NCI-H2171 treated with DMSO at 0.1 percent for 48 hours (cell line): ENCODE measurements around the gene ASB9.
"Not testable (repeated sequence)": the region's sequence is repeated elsewhere in the genome, so short reads cannot be mapped to it uniquely, and the experiment has no call there.

Source experiments
- DNase-seq: peaks from one replicate; lab custom pipeline; 2025; lab: John Stamatoyannopoulos, UW

Gene ASB9

DNA sequence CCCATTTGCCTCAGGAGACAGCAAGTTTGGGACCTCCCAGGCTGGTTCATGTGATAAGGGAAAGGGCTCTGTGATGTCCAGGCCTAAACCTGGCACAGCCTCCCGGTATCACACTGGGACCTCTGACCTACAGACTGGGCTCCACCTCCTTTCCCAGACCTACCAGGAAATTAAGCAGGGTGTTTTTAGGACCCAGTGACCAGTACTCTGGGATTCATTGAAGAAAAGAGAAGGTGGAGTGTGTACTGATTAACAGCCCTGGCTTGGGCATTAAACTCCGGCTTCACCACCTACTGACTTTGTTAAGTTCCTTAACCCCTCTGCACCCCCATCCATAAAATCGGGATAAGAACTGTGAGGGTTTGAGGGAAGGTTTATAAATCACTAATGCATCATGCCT, 28.6 kb downstream of the ASB9 start:
- no peak for DNase-seq

DNA sequence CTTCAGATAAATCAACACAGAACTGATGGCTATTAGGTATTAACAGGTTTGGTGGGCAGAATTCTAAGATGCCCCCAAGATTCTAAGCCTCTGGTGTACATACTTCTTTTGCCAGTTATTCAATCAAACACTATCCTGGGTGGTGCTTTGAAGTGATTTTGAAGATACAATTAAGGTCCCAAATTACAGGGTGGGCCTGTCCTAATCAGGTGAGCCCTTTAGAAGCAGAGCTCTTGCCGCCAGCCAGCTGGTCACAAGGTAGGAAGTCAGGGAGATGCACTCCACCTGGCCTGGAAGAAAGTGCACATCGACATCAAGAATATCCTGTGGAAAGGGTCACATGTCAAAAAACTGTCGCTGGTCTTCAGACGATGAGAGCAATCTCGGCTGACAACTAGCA, 29.5 kb downstream of the ASB9 start:
- no peak for DNase-seq

DNA sequence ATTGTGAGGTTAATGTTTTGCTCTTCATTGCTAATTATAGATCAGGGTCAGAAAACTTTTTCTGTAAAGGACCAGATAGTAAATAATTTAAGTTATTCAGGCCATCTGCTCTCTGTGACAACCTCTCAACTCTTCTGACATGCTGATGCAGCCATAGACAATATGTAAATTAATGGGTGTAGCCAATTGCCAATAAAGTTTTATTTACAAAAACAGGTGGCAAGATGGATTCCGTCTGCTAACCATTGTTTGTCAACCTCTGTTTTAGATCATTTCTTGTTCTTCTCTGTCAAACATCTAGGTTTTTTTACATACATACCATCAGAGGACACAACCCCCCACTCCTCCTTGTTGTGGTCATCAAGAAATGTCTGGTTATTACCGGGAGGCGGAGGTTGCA, 33.7 kb downstream of the ASB9 start:
- DNase-seq, result no peak

DNA sequence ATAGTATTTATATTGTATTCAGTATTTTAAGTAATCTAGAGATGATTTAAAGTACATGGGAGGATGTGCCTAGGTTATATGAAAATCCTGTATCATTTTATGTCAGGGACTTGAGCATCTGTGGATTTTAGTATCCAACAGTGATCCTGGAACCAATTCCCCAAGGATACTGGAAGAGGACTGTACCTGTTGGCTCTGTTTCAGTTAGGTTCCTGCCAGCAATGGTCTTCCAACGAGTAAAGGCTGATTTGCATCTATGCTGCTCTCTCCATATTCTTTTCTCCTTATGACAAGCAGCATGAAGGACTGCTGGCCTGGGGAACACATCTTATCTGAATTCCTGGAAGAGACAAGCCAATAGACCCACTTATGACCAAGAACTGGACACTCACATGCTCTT, 34.9 kb downstream of the ASB9 start:
- no peak for DNase-seq

DNA sequence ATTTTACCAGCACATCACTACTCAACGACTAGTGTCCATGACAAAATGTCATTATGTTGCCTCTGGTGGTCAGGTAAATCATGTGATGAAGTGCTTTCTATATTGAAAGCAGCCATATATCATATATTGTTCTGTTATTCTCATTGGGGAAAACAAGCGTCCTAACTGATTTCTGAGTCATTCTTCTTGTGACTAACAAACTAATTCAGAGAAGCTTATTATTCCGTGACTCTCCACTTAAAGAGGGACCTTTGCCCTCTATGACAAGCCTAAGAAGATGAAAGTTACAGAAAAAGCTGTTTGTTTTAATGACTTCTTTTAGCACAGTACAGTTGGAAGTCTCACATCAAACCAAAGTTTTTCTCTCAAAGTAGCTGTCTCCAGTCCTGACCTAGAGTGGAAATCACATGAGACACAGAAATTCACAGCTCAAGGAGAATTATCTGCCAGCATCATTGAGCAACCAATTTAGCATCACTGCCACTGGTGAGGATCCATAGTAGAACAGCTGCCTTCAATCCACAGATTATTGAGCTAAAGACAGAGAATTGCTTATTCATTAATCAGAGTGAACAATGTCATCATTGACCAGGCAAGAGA, 36.4 kb downstream of the ASB9 start:
- DNase-seq, result no peak

DNA sequence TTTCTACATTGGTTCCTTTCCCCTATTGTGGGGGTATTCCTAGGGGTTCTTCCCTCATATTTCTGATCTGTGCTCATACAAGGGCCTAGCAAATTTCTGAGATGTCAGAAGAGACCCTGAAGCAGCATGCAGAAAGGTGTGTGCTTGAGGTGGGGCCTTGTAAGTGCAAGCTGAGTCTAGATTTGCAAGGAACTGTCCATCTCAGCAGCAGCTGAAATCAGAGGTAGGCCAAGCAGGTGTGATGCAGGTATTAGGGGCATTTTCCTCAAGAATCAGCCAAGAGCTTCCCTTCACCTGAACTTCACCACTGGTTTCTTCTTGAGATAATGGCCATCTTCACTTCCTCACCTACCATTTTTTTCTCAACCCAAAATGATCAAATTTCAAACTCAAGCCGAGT, 45.1 kb downstream of the ASB9 start:
- DNase-seq, result no peak

DNA sequence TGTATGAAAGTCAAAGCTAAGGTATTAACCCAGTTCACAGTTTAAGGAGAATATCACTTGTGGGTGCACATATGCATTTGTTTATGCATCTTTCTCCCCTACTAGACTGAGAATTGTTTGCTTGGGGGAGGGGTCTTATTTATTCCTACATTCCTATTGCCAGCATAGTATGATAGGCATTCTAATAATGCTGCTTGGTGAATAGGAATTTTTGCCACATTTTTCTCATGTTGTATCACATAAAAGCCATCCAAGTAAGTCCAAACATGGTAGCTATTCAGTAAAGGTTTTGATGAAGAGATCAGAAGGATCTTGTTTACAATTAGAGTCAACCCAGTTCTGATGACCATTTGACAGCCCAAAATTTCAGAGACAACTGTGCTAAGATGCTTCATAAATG, 48.6 kb downstream of the ASB9 start:
- DNase-seq, result no peak

DNA sequence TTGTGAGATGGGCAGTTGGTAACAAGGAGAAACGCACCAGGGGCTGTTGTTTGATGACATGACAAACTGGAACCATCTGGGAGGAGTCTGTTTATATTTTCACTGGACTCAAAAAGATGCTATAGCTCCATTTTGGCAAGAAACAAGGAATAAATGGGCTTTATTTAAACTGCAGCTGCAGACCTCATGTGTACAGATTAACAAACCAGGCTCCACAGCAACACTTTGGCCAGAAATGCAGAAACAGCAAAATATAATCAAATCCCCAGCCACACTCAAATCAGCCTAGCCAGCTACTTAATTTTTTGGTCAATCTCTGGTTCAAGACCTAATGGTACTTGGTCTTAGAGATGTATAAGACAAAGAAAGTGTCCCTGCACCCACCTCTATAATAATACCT, 52.7 kb downstream of the ASB9 start:
- DNase-seq, result no peak

DNA sequence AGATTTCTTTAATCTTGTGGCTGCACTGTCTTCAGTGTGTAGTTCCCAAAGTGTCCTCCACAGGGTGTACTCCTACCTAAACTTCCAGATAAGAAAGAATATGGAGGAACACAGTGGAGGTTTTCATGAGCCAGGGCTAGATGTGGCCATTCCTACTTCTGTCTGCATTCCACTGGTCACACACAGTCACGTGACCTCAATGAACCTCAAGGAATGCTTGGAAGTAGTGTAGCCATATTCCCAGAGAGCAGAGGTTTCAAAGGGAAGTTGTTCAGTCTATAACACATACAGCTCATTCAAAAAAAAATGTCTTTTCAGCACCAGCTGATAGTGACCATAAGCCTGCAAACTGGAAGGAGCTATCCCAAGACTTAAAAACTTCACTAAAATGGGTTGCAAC, 53.6 kb downstream of the ASB9 start:
- DNase-seq, result no peak

DNA sequence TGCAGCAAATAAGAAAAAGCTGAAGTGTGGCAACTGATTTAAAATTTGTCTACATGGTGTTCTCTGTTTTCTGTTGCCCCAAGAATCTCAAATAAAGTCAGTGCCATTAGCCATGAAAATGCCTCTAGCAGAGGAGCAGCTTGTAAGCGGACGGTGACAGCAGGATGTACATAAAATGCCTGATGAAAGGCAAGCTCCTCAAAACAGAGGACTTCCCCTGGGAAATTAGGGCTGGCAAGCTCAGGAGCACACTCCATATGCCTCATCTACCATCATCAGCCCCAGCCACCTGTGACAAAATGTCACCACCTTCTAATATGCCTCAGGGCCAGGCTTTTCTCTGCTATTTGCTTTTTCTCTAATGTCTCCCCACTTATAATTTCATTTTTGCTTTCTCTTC, 54.5 kb downstream of the ASB9 start:
- DNase-seq, result peak; percentile 93

DNA sequence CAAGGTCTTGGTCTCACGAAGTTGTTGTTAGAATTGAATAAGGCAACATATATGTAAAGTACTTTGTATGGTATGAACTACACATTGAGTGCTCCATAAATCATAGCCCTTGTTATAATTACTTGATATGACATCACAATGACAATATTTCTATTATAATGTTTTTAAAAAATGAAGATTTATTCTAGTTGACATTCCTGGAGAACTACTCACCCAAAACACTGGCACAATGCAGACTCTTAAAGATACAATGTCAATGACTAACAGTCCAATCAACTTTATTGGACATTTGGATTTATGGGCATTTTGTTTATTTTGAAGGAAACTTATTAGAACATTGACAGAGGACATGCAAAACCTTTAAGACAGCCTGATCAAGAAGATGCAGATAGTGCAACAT, 55.3 kb downstream of the ASB9 start:
- no peak for DNase-seq

DNA sequence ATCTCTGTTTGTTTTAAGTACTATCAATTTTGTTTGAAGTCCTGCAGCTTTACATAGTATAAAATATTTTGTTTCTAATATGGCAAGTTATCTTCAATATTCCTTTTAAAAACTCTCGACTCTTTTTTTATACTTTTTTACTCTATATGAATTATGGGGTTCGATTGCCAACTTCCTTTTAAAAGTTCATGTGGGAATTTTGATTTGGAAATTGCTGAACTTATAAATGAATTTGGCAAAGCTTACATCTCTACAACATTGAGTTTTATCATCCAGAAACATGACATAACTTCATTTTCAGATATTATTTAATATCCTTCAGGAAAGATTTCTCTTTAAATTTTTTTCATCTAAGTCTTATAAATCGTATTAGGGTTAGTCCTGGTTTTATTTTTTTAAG, 60.8 kb downstream of the ASB9 start:
- no peak for DNase-seq

DNA sequence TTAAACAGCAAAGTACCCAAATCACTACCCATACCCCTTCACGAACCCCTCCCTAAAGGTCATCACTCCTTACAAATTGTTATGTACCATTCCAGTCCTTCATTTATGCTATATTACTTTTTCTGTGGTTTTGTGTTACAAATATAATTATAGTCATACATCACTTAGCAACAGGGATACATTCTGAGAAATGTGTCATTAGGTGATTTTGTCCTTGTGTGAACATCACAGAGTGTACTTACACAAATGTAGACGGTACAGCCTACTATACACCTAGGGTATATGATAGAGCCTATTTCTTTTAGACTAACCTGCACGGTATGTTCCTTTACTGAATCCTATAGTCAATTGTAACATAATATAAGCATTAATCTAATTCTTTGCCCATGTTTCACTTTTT, 61.9 kb downstream of the ASB9 start:
- no peak for DNase-seq

DNA sequence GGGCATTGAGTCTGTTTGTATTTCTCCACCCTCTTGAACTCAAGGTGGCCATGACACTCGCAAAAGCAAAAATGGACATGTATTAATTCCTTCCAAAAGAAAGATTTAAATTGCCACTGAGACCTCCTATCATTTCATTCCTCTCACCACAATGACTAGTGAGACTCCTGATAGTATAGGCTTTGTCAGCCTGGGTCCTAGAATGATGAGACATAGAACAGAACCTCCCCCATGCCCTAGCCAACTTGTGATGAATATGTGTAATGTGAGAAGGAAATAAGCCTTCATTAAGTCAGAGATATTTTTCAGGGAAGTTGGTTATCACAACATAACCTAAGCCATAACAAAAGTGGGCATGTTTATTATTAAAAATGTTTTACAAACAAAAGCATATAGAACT, 62.5 kb downstream of the ASB9 start:
- no peak for DNase-seq

DNA sequence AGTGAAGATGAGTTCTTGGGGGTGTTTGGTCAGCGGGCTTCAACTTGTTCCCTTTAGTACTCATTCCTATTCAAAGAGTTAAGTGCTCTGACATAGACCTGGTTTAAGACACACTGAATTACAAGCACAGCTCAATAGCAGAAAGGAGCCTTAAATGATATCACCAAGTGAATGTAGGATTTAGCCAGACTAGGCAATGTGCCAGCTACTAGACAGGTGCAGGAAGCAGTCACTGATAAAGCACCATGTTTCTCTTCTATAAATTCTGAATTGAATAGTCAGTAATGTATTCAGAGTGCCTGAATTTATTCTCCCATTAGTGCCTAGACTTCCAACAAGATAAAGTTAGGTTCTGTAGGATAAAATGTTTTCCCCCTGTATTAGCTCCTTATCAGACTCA, 63.6 kb downstream of the ASB9 start:
- DNase-seq, result peak; percentile 62

DNA sequence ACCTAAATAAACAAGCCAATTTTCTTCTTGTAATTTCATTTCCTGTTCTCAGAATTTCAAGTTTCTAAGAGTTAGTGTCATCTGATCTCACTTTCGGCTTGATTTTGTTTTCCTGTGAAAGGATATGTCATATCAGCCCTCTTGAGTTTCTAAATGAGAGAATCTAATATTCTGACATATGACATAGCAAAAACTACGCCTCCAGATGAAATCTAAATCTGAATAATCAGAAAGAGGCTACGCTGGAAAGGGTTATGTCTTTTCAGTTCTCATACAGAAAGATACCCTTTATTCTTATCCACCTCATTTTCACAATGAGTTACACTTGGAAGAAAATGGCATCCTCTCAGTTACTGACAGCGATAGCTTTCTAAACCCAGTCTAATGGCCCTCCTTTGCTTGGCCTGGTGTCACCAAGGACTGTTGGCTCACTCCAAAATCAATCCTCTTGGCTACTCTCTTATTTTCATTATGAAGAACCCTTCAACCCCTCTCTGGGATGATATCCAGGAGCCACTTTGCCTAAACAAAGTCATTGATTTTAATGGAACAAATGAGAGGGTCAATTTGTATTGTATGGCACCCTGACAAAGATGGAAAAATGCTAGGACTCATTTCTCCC, 65.6 kb downstream of the ASB9 start:
- DNase-seq, result no peak

DNA sequence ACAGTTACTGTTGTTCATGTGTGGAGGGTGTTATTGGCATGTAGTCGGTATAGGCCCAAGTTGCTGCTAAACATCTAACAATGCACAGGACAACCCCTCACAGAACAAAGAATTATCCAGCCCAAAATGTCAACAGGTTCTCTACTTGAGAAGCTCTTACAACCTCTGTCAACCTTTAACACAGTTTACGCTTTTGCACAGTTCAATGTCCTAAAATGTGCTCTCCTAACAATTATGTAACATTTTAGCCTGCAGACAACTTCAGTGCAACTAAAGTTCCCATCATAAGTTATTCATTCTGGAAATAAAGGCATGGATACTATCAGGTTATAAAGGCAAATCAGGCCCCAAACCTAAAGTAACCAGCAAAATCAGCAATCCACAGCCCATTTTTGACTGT, 66.2 kb downstream of the ASB9 start:
- no peak for DNase-seq

DNA sequence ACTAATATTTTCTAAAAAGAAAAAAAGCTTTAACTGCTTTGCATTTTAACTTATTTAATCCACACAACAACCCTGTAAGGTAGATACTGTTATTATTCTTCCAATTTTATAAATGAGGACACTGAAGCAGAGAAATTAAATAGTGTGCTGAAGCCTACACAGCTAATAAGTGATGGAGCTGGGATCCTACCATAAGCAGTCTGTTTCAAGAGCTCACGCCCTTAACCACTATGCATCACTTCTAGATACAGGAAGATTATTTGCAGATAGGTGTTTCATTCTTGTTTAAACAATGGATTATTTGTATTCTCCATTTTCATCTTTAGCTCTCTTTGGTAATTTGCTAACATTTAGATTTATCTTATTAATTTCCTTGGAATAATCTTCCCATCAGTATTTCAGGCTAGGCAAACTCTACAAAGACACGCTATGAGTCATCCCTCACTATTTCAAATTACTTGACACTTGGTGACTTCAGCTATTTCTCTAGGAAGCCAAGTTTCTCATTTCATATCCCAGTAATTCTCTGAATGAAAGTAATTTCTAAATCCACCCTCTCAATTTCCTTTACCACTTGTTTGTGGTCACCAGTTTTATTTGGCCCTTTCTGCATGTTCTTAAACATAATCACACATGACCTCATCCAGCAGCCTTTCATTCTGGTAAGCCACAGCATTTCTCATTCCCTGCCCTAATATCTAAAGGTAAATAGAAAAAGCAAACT, 67.3 kb downstream of the ASB9 start:
- no peak for DNase-seq

DNA sequence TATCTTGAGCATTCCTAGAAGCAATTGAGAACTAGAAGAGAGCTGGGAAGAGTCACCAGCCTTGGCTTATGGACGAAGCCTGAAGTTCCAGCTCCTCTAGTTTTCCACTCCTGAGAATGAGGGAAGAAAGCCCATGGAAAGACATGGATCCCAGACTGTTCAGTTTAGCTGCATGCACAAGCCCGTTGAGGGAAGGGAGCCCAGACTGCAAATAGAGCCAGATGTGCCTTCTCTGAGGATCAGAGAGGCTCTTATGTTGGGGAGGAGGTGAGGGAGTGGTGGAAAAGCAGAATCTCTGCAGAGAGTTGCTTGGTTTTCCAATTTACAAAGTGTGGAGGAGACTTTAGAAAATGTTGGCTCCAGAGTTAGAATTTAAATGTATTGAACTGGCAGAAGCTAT, 69.0 kb downstream of the ASB9 start:
- no peak for DNase-seq

DNA sequence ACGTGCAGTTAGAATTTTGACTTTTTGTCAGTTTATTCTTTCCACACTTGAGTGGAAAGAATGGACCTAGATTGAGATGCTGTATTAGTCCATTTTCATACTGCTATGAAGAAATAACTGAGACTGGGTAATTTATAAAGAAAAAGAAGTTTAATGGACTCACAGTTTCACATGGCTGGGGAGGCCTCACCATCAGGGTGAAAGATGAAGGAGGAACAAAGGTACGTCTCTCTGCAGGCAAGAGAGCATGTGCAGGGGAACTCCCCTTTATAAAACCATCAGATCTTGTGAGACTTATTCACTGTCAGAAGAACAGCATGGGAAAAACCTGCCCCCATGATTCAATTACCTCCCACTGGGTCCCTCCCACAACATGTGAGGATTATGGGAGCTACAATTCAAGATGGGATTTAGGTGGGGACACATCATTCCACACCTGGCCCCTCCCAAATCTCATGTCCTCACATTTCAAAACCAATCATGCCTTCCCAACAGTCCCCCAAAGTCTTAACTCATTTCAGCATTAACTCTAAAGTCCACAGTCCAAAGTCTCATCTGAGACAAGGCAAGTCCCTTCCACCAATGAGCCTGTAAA, 71.2 kb downstream of the ASB9 start:
- not testable (repeated sequence) for DNase-seq

DNA sequence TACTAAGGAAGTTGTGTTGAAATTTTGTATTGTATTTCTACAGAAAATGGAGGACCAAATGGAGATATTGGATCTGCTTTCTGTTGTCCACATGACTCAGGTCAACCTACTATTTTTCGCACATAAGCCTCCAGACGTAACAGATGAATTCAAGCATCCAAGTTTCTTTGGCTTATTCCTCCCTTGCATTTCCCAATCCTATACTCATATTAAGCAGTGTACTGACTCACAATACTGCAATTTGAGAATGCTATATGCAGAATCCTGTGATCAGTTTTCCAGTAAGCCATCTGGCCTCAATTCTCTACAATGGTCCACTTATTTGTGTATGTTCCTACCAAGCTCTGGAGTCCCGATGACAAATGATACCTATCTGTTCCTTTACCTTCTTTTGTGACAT, 75.7 kb downstream of the ASB9 start:
- peak; percentile 43 for DNase-seq
